A673 (cell line): ENCODE data around the gene TMEM212.
"Not testable (repeated sequence)": the region's sequence is repeated elsewhere in the genome, so short reads cannot be mapped to it uniquely, and the experiment has no call there.

Source experiments
- EZH2 ChIP-seq: fragments of 200-600 bp; sonication (generic); IDR thresholded peaks from 2 replicates; pipeline ENCODE4 v1.6.1; 2017; ENCODE audit warnings: borderline replicate concordance, low read depth, mild to moderate bottlenecking, mixed read lengths, antibody characterized with exemption, low read length; ENCODE audit not compliant: poor library complexity, severe bottlenecking
- TF ChIP-seq, protein P1 (sequence below): fragments of 300-800, 200-600 bp; sonication (generic); conservative IDR thresholded peaks from 2 replicates; pipeline ENCODE4 v1.5.1; 2017; ENCODE audit warnings: low read depth, mild to moderate bottlenecking, antibody characterized with exemption, low read length, moderate library complexity, mixed read lengths

DNA sequence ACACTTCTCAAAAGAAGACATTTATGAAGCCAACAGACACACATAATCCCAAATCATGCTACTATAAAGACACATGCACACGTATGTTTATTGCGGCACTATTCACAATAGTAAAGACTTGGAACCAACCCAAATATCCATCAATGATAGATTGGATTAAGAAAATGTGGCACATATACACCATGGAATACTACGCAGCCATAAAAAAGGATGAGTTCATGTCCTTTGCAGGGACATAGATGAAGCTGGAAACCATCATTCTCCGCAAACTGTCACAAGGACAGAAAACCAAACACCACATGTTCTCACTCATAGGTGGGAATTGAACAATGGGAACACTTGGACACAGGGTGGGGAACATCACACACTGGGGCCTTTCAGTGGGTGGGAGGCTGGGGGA lies 15.6 kb downstream of the TMEM212 start:
- TF ChIP-seq, protein P1, sequence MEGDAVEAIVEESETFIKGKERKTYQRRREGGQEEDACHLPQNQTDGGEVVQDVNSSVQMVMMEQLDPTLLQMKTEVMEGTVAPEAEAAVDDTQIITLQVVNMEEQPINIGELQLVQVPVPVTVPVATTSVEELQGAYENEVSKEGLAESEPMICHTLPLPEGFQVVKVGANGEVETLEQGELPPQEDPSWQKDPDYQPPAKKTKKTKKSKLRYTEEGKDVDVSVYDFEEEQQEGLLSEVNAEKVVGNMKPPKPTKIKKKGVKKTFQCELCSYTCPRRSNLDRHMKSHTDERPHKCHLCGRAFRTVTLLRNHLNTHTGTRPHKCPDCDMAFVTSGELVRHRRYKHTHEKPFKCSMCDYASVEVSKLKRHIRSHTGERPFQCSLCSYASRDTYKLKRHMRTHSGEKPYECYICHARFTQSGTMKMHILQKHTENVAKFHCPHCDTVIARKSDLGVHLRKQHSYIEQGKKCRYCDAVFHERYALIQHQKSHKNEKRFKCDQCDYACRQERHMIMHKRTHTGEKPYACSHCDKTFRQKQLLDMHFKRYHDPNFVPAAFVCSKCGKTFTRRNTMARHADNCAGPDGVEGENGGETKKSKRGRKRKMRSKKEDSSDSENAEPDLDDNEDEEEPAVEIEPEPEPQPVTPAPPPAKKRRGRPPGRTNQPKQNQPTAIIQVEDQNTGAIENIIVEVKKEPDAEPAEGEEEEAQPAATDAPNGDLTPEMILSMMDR, result not testable (repeated sequence)
- TF ChIP-seq EZH2, result not testable (repeated sequence)
